ENCODE data around the gene NDUFS2.

NDUFS2 gene

GRCh38 chr1:161159913-161160243 lies 42.3 kb upstream of the NDUFS2 start:
- TF ChIP-seq CTCF (IDR thresholded peaks at IDR 0.05; ENCODE audit: low read depth, low read length), result no peak
- no peak for DNase-seq (ENCODE audit: extremely low read depth, low read depth)

- no peak for DNase-seq (ENCODE audit: extremely low read depth, low read depth)
- no peak for TF ChIP-seq CTCF (IDR thresholded peaks at IDR 0.05; ENCODE audit: low read depth, low read length)
These were observed 41.5 kb upstream of the NDUFS2 start for GRCh38 chr1:161160671-161161145.

GRCh38 chr1:161161652-161162051 lies 40.5 kb upstream of the NDUFS2 start:
- TF ChIP-seq CTCF (IDR thresholded peaks at IDR 0.05; ENCODE audit: low read depth, low read length), result no peak
- DNase-seq (ENCODE audit: extremely low read depth, low read depth), result no peak

GRCh38 chr1:161162052-161162451 lies 40.1 kb upstream of the NDUFS2 start:
- TF ChIP-seq CTCF (IDR thresholded peaks at IDR 0.05; ENCODE audit: low read depth, low read length), result no peak

GRCh38 chr1:161162806-161163205 lies 39.4 kb upstream of the NDUFS2 start:
- DNase-seq (ENCODE audit: extremely low read depth, low read depth), result no peak
- TF ChIP-seq CTCF (IDR thresholded peaks at IDR 0.05; ENCODE audit: low read depth, low read length), result no peak

More at GRCh38 chr1:161162052-161162451, 40.1 kb upstream of the NDUFS2 start:
- no peak for DNase-seq (ENCODE audit: extremely low read depth, low read depth)

- TF ChIP-seq CTCF (IDR thresholded peaks at IDR 0.05; ENCODE audit: low read depth, low read length), result no peak
- no peak for DNase-seq (ENCODE audit: extremely low read depth, low read depth)
These were observed 38.4 kb upstream of the NDUFS2 start for GRCh38 chr1:161163793-161164192.

- no peak for TF ChIP-seq CTCF (IDR thresholded peaks at IDR 0.05; ENCODE audit: low read depth, low read length)
- DNase-seq (ENCODE audit: extremely low read depth, low read depth), result no peak
These were observed 37.1 kb upstream of the NDUFS2 start for GRCh38 chr1:161164901-161165610.
